ENCODE measurements around the gene COMT.

DNA sequence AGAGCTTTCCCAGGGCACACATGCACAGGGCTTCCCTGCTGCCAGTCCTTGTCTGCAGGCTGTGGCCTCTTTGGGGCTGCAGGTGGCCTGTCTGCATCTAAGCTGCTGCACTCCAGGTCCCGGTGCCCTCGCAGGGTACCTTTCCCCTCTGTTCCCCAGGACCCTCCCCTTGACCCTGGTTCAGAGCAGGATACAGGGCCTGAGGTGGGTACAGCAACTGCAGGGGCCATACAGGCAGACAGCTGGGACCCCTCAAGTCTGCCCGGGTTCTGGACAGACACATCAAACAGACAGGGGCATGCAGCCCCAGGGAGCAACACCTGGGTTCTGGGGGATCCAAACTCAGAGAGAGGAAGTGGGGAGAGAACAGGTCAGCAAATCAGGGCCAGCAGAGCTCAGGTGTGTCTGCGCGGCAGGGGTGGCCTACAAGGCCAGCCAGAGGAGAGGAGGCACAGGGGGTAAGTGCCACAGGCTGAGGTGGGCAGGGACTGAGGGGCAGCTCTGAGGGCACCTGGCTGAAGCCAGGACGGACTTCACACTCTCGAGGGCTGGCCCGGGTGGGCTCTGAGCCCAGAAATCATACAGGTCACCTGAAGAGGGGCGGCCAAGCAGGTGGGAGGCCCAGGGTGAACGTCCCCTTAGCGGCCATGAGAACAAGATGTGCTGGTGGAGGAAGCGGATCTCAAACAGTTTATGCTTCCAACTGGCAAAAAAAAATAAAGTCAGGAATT lies 29.9 kb upstream of the COMT start:
- TF ChIP-seq, protein P1, sequence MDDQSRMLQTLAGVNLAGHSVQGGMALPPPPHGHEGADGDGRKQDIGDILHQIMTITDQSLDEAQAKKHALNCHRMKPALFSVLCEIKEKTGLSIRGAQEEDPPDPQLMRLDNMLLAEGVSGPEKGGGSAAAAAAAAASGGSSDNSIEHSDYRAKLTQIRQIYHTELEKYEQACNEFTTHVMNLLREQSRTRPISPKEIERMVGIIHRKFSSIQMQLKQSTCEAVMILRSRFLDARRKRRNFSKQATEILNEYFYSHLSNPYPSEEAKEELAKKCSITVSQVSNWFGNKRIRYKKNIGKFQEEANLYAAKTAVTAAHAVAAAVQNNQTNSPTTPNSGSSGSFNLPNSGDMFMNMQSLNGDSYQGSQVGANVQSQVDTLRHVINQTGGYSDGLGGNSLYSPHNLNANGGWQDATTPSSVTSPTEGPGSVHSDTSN (CRISPR knock-in tag; IDR thresholded peaks at IDR 0.05): no peak
- TF ChIP-seq PRDM1 (tag by site-specific recombination; IDR thresholded peaks at IDR 0.05) (no peak), ZNF768 (tag by site-specific recombination; IDR thresholded peaks at IDR 0.05) (no peak)
- TF ChIP-seq, protein P2, sequence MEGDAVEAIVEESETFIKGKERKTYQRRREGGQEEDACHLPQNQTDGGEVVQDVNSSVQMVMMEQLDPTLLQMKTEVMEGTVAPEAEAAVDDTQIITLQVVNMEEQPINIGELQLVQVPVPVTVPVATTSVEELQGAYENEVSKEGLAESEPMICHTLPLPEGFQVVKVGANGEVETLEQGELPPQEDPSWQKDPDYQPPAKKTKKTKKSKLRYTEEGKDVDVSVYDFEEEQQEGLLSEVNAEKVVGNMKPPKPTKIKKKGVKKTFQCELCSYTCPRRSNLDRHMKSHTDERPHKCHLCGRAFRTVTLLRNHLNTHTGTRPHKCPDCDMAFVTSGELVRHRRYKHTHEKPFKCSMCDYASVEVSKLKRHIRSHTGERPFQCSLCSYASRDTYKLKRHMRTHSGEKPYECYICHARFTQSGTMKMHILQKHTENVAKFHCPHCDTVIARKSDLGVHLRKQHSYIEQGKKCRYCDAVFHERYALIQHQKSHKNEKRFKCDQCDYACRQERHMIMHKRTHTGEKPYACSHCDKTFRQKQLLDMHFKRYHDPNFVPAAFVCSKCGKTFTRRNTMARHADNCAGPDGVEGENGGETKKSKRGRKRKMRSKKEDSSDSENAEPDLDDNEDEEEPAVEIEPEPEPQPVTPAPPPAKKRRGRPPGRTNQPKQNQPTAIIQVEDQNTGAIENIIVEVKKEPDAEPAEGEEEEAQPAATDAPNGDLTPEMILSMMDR (tag by site-specific recombination; IDR thresholded peaks at IDR 0.05): no peak
